IMR-90 (cell line): Measurements from ENCODE around the gene ARRB1. TPM values are rescaled to one million over a fixed set of nuclear protein-coding genes. Genes with fewer than 3 reads are reported as not detected.
A peak's percentile ranks its signal among the peaks of the same experiment; 100 is the strongest.

Source experiments
- ATAC-seq: fragments of 200-7000 bp; cut with Tn5 transposase; 2 replicates; pipeline ENCODE4 v1.9.1; 2020; ENCODE audit warnings: low read depth, mild to moderate bottlenecking, moderate library complexity
- BruUV-seq: library from RNA; stranded (reverse); fragments of 400-500 nt; replicated peaks from 2 replicates; lab custom pipeline; 2021; lab: Mats Ljungman, UMichigan
- CTCF ChIA-PET: fragments of 300-600 bp; formaldehyde crosslinking; extraction: SDS; loops from one replicate; lab custom pipeline; 2021; ENCODE audit warnings: antibody characterized with exemption; lab: Yijun Ruan, JAX
- POLR2A ChIA-PET: fragments of 300-600 bp; sonication (Branson Sonifier 250); formaldehyde crosslinking; loops from one replicate; lab custom pipeline; 2022; ENCODE audit warnings: antibody characterized with exemption; ENCODE audit not compliant: unreplicated experiment; lab: Charles Lee
- DNase-seq: peaks from one replicate; pipeline ENCODE4 v3.0.0; 2013
- H2AFZ ChIP-seq: replicated peaks from 2 replicates; pipeline ENCODE3; 2013; ENCODE audit warnings: low read length, mild to moderate bottlenecking; ENCODE audit not compliant: poor library complexity
- H2AK5ac ChIP-seq: 2 replicates; pipeline ENCODE4 v1.6.1; 2013; ENCODE audit warnings: low read depth, low read length, inconsistent platforms
- H2AK9ac ChIP-seq: replicated peaks from 2 replicates; pipeline ENCODE3; 2013; ENCODE audit warnings: mild to moderate bottlenecking, low read depth, low read length, moderate library complexity; ENCODE audit not compliant: poor library complexity
- H2BK120ac ChIP-seq: 2 replicates; pipeline ENCODE4 v1.6.1; 2013; ENCODE audit warnings: low read depth, low read length, inconsistent platforms
- H2BK15ac ChIP-seq: 3 replicates; pipeline ENCODE4 v1.6.1; 2013; ENCODE audit warnings: low read depth, low read length, inconsistent platforms
- H2BK20ac ChIP-seq: 2 replicates; pipeline ENCODE4 v1.6.1; 2013; ENCODE audit warnings: low read depth, mild to moderate bottlenecking, inconsistent platforms, low read length, moderate library complexity
- H2BK5ac ChIP-seq: 2 replicates; pipeline ENCODE4 v1.6.1; 2013; ENCODE audit warnings: mild to moderate bottlenecking, low read depth, low read length, inconsistent platforms; ENCODE audit not compliant: poor library complexity, severe bottlenecking
- H3K14ac ChIP-seq: replicated peaks from 2 replicates; pipeline ENCODE4 v1.6.1; 2013; ENCODE audit warnings: low read depth, low read length, inconsistent platforms
- H3K18ac ChIP-seq: 2 replicates; pipeline ENCODE4 v1.6.1; 2013; ENCODE audit warnings: low read depth, low read length, control low read depth
- H3K23ac ChIP-seq: 2 replicates; pipeline ENCODE4 v1.6.1; 2013; ENCODE audit warnings: low read depth, low read length, inconsistent platforms
- H3K27ac ChIP-seq: 2 replicates; pipeline ENCODE4 v1.5.1; 2013; ENCODE audit warnings: mild to moderate bottlenecking, control low read depth, low read length; ENCODE audit not compliant: insufficient read depth
- H3K27me3 ChIP-seq: 2 replicates; pipeline ENCODE4 v1.6.1; 2013; ENCODE audit warnings: low read length; ENCODE audit not compliant: control insufficient read depth, insufficient read depth
- H3K36me3 ChIP-seq: 2 replicates; pipeline ENCODE4 v1.6.1; 2013; ENCODE audit warnings: low read length, mixed read lengths; ENCODE audit not compliant: control insufficient read depth, insufficient read depth
- H3K4ac ChIP-seq: 2 replicates; pipeline ENCODE4 v1.6.1; 2013; ENCODE audit warnings: low read depth, low read length, inconsistent platforms
- H3K4me1 ChIP-seq: 2 replicates; pipeline ENCODE4 v1.6.1; 2013; ENCODE audit warnings: low read length, mixed read lengths; ENCODE audit not compliant: control insufficient read depth, insufficient read depth
- H3K4me2 ChIP-seq: 2 replicates; pipeline ENCODE4 v1.6.1; 2013; ENCODE audit warnings: low read depth, mild to moderate bottlenecking, control low read depth, low read length, moderate library complexity
- H3K4me3 ChIP-seq: 2 replicates; pipeline ENCODE4 v1.5.1; 2013; ENCODE audit warnings: low read depth, mild to moderate bottlenecking, control low read depth, low read length, moderate library complexity; ENCODE audit not compliant: insufficient read depth
- H3K56ac ChIP-seq: 2 replicates; pipeline ENCODE4 v1.6.1; 2013; ENCODE audit warnings: low read length, inconsistent platforms; ENCODE audit not compliant: insufficient read depth; ENCODE audit errors: extremely low read depth
- H3K79me1 ChIP-seq, 2 experiments: 2 replicates each; pipeline ENCODE4 v1.6.1; 2013; ENCODE audit warnings: low read length in 2 of 2, inconsistent platforms in 1 of 2, low read depth in 1 of 2
- H3K9ac ChIP-seq: 2 replicates; pipeline ENCODE4 v1.6.1; 2013; ENCODE audit warnings: low read depth, low read length, control low read depth
- H3K9me1 ChIP-seq: 2 replicates; pipeline ENCODE4 v1.6.1; 2013; ENCODE audit warnings: low read length, inconsistent platforms; ENCODE audit not compliant: insufficient read depth
- H3K9me3 ChIP-seq: 2 replicates; pipeline ENCODE4 v1.6.1; 2013; ENCODE audit warnings: low read length; ENCODE audit not compliant: control insufficient read depth, insufficient read depth
- H4K20me1 ChIP-seq: 2 replicates; pipeline ENCODE4 v1.6.1; 2013; ENCODE audit warnings: low read length, inconsistent platforms; ENCODE audit not compliant: insufficient read depth
- H4K5ac ChIP-seq: 2 replicates; pipeline ENCODE4 v1.6.1; 2013; ENCODE audit warnings: mild to moderate bottlenecking, low read depth, low read length, control low read depth
- H4K8ac ChIP-seq, 2 experiments: 2 replicates each; pipeline ENCODE4 v1.6.1; 2013; ENCODE audit warnings: low read depth in 2 of 2, low read length in 2 of 2, control low read depth in 1 of 2, inconsistent platforms in 1 of 2
- H4K91ac ChIP-seq: 2 replicates; pipeline ENCODE4 v1.6.1; 2013; ENCODE audit warnings: low read depth, low read length, inconsistent platforms; ENCODE audit not compliant: insufficient read depth
- BHLHE40 ChIP-seq: fragments of 150-350 bp; IDR thresholded peaks from 2 replicates; pipeline ENCODE4 v1.6.1; 2016; ENCODE audit warnings: mild to moderate bottlenecking, low read depth, low read length
- CEBPB ChIP-seq: IDR thresholded peaks from 2 replicates; pipeline ENCODE4 v1.6.1; 2012; ENCODE audit warnings: low read depth, low read length, improper control_type of control experiment
- CHD1 ChIP-seq: IDR thresholded peaks from 2 replicates; pipeline ENCODE4 v1.6.1; 2012; ENCODE audit warnings: low read depth, low read length, improper control_type of control experiment
- CTCF ChIP-seq: conservative IDR thresholded peaks from 2 replicates; pipeline ENCODE4 v1.5.1; 2012; ENCODE audit warnings: mild to moderate bottlenecking, low read depth, low read length, improper control_type of control experiment
- FOS ChIP-seq: fragments of 150-350 bp; IDR thresholded peaks from 2 replicates; pipeline ENCODE4 v1.6.1; 2016; ENCODE audit warnings: low read depth, low read length
- MAFK ChIP-seq: IDR thresholded peaks from 2 replicates; pipeline ENCODE4 v1.6.1; 2012; ENCODE audit warnings: low read depth, low read length, improper control_type of control experiment
- MAZ ChIP-seq: IDR thresholded peaks from 2 replicates; pipeline ENCODE4 v1.6.1; 2012; ENCODE audit warnings: low read depth, mild to moderate bottlenecking, low read length, improper control_type of control experiment, moderate library complexity, borderline replicate concordance
- MXI1 ChIP-seq: IDR thresholded peaks from 2 replicates; pipeline ENCODE4 v1.6.1; 2012; ENCODE audit warnings: low read depth, mild to moderate bottlenecking, low read length, moderate library complexity, borderline replicate concordance
- NFE2L2 ChIP-seq: fragments of 150-350 bp; IDR thresholded peaks from 2 replicates; pipeline ENCODE4 v1.6.1; 2016; ENCODE audit warnings: low read depth, mild to moderate bottlenecking, low read length
- POLR2A ChIP-seq: IDR thresholded peaks from 2 replicates; pipeline ENCODE4 v1.6.1; 2012; ENCODE audit warnings: mild to moderate bottlenecking, low read depth, low read length
- RCOR1 ChIP-seq: IDR thresholded peaks from 2 replicates; pipeline ENCODE4 v1.6.1; 2012; ENCODE audit warnings: mild to moderate bottlenecking, low read length, improper control_type of control experiment; ENCODE audit not compliant: insufficient replicate concordance
- RFX5 ChIP-seq: IDR thresholded peaks from 2 replicates; pipeline ENCODE4 v1.8.0; 2012; ENCODE audit warnings: low read depth, mild to moderate bottlenecking, low read length, moderate library complexity
- SMC3 ChIP-seq: fragments of 150-350 bp; IDR thresholded peaks from 2 replicates; pipeline ENCODE4 v1.6.1; 2016; ENCODE audit warnings: low read depth, mild to moderate bottlenecking, antibody characterized with exemption, low read length, moderate library complexity
- USF2 ChIP-seq: fragments of 150-350 bp; IDR thresholded peaks from 2 replicates; pipeline ENCODE4 v1.6.1; 2017; ENCODE audit warnings: mild to moderate bottlenecking, antibody characterized with exemption, low read length, low read depth
- WGBS, 2 experiments: methylation state at CpG; one replicate each; pipeline versions ENCODE4 v1.1.5 to v1.1.7; 2013; ENCODE audit warnings: missing lambda C conversion rate in 2 of 2; ENCODE audit not compliant: insufficient read length in 1 of 2; ENCODE audit errors: extremely low coverage in 2 of 2; 5-methylcytosine and 5-hydroxymethylcytosine counted together
- dilution Hi-C: fragments of 300-500 bp; cut with HindIII; formaldehyde crosslinking; loops from one replicate; pipeline ENCODE4 v1.14.3; 2018; ENCODE audit warnings: low sequenced_read_pairs; ENCODE audit not compliant: unreplicated experiment
- in situ Hi-C: fragments of 300-500 bp; cut with MboI; formaldehyde crosslinking; loops from 3 replicates; pipeline ENCODE4 v1.14.3; 2019; ENCODE audit warnings: low sequenced_read_pairs, inconsistent platforms, mixed read lengths
- intact Hi-C: fragments of 100-400 bp; cut with micrococcal nuclease; formaldehyde crosslinking; loops from 2 replicates; pipeline ENCODE4 v1.10.0; 2022
- polyA plus RNA-seq, 3 experiments: library from polyadenylated mRNA; depleted of rRNA; stranded (reverse); fragments of >200 nt; gene quantifications; 2 replicates each; pipeline ENCODE4 v1.2.3, GENCODE V29; 2012; ENCODE audit warnings: low replicate concordance in 1 of 3
- total RNA-seq: library from RNA; depleted of rRNA; stranded (reverse); fragments of >200 nt; gene quantifications from 2 replicates; pipeline ENCODE4 v1.2.3, GENCODE V29; 2012
- TF ChIP-seq, protein P1 (sequence below): fragments of 150-350 bp; IDR thresholded peaks from 2 replicates; pipeline ENCODE4 v1.6.1; 2016; ENCODE audit warnings: low read depth, mild to moderate bottlenecking, low read length, moderate library complexity, borderline replicate concordance

ARRB1 gene
- total and polyA plus RNA-seq, 2 of the 4 experiments (the other 2 are of a cell fraction), result 11.0 to 17.4 TPM

DNA sequence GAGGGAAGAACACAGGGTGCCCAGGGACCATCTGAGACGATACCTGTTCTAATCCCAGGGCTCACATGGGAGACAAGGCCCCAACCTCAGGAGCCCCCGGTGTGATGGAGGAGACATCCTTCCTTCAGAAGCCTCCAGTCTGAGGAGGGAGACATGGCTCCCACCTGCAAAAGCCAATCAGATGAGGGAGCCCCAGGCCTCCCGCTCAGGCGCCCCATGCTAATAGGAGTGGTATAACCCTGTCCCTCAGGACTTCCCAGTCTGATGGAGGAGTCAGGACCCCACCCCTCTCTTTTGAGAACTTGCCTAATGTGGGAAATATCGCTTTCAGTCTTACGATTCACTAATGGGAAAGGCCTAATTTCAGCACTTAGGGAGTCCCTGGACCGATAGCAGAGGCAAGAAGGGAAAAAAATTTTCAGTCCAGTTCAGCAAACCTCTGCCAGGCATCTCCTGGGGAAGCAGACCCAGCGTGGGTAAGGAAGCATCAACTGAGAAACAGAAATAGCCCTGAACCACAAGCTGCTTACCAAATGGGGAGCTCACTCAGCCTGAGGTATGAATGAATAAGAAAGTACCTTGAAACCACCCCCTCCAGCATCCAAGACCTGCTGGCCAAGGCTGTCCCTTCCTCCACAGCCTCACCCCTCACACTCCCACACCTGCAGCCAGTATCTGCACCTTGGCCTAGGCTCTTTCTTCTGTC is 5.9 kb downstream of the ARRB1 start:
- ChIA-PET CTCF (interaction anchor here (1.1 kb wide), 1 partner anchor 15 kb away, joined by 3 read pairs; no protein-coding TSS in a partner anchor), POLR2A (no interaction called here)
- Histone ChIP-seq H3K79me1 (peaks cover 0 to 25% of the 10 kb centered on the region in 2 experiments; a peak in 2 of 4 replicates), H4K5ac (no peak overlapping the region), H2AFZ (no peak overlapping the region), H2AK5ac (peak overlapping the region; percentile 64), H3K27me3 (no peaks in the 10 kb centered on the region), H3K9me3 (no peaks in the 10 kb centered on the region), H3K9me1 (peaks cover 31% of the 10 kb centered on the region), H3K56ac (no peak overlapping the region), H3K36me3 (no peaks in the 10 kb centered on the region), H4K91ac (no peak overlapping the region), H2BK15ac (no peak overlapping the region), H2BK20ac (no peak overlapping the region), H2BK120ac (no peak overlapping the region), H3K14ac (no peak overlapping the region), H3K4me3 (no peak overlapping the region), H3K18ac (no peak overlapping the region), H3K4ac (peak overlapping the region; percentile 12; the same call in 1 of the 2 replicates), H4K8ac (no peak overlapping the region), H3K9ac (no peak overlapping the region), H2BK5ac (no peak overlapping the region), H3K4me1 (peaks cover 50% of the 10 kb centered on the region), H3K4me2 (no peak overlapping the region), H3K23ac (no peak overlapping the region), H3K27ac (no peak overlapping the region), H4K20me1 (peaks cover 20% of the 10 kb centered on the region), H2AK9ac (no peak overlapping the region)
- intact Hi-C loops, result no loop called here
- dilution Hi-C loops, result no loop called here
- WGBS, 2 experiments, result no CpG with 5 or more reads among the region's 8 CpGs
- no peak for ATAC-seq
- no peak for DNase-seq
- in situ Hi-C loops, result no loop called here
- TF ChIP-seq NFE2L2 (no peak), CHD1 (no peak), FOS (no peak), SMC3 (no peak), MAZ (no peak), RFX5 (no peak), POLR2A (no peak), CTCF (no peak), RCOR1 (no peak), MAFK (no peak), CEBPB (no peak), MXI1 (no peak), USF2 (no peak), BHLHE40 (no peak)
- TF ChIP-seq, protein P1, sequence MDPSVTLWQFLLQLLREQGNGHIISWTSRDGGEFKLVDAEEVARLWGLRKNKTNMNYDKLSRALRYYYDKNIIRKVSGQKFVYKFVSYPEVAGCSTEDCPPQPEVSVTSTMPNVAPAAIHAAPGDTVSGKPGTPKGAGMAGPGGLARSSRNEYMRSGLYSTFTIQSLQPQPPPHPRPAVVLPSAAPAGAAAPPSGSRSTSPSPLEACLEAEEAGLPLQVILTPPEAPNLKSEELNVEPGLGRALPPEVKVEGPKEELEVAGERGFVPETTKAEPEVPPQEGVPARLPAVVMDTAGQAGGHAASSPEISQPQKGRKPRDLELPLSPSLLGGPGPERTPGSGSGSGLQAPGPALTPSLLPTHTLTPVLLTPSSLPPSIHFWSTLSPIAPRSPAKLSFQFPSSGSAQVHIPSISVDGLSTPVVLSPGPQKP, result no peak
- BruUV-seq, result no TSS peak
